ENCODE results near the gene VPS54.

DNA sequence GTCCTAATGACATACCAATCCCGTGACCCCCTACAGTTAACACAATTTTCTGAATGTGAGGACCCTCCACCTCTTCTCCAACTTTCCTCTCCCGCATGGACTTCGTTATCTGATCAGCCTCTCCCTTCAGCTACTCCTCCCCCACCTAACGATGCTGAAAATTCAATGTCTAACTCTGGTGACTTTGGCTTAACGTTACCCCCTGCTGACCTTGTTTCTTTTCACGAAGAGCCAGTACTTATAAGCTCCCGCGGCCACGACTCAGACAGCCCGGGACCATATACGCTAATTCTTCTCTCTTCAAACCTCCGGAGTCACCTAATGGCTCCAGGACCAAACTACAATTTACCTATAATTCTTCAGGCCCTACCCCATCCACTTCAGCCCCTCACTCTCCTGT is 29.2 kb downstream of the VPS54 start:
- TF ChIP-seq, protein P1, sequence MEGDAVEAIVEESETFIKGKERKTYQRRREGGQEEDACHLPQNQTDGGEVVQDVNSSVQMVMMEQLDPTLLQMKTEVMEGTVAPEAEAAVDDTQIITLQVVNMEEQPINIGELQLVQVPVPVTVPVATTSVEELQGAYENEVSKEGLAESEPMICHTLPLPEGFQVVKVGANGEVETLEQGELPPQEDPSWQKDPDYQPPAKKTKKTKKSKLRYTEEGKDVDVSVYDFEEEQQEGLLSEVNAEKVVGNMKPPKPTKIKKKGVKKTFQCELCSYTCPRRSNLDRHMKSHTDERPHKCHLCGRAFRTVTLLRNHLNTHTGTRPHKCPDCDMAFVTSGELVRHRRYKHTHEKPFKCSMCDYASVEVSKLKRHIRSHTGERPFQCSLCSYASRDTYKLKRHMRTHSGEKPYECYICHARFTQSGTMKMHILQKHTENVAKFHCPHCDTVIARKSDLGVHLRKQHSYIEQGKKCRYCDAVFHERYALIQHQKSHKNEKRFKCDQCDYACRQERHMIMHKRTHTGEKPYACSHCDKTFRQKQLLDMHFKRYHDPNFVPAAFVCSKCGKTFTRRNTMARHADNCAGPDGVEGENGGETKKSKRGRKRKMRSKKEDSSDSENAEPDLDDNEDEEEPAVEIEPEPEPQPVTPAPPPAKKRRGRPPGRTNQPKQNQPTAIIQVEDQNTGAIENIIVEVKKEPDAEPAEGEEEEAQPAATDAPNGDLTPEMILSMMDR (IDR thresholded peaks at IDR 0.05): no peak
- TF ChIP-seq, protein P2, sequence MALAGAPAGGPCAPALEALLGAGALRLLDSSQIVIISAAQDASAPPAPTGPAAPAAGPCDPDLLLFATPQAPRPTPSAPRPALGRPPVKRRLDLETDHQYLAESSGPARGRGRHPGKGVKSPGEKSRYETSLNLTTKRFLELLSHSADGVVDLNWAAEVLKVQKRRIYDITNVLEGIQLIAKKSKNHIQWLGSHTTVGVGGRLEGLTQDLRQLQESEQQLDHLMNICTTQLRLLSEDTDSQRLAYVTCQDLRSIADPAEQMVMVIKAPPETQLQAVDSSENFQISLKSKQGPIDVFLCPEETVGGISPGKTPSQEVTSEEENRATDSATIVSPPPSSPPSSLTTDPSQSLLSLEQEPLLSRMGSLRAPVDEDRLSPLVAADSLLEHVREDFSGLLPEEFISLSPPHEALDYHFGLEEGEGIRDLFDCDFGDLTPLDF (CRISPR knock-in tag; IDR thresholded peaks at IDR 0.05): no peak

Data from WTC11 (cell line).